ENCODE measurements around the gene TPRG1.

TPRG1 gene

DNA sequence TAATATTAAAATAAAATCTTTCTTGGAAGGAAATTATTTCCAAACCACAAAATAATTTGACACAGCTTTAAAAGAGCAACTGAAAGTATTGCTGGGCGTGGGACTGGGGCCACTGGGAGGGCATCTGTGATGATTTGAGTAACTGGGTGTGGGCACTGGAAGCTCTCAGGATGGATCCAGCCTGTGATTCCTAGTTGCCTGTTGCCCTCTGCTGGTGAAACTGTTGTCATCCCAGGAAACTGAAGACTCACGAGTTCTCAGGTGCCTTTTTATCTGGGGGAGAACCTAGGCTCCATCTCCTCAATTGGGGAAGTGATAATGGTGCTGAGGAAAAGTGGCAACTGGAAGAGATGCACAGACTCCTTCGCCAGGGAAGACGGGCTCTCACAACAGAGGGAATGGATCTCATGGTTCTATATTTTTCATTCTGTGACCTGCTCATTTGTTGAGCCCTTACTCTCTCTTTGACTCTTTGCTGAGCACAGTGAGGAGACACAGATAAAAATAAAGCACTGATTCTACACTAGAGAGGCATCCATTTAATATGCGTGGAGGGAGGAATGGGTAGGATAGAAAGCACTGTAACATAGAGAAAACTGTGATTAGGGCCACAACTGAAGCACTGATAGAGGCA lies 61.6 kb downstream of the TPRG1 start:
- DNase-seq: peak; percentile 66

GRCh38 chr3:189235214-189235613 lies 63.4 kb downstream of the TPRG1 start:
- no peak for DNase-seq

GRCh38 chr3:189236352-189236751 lies 64.6 kb downstream of the TPRG1 start:
- DNase-seq: no peak

GRCh38 chr3:189237526-189237925 lies 65.8 kb downstream of the TPRG1 start:
- no peak for DNase-seq

DNA sequence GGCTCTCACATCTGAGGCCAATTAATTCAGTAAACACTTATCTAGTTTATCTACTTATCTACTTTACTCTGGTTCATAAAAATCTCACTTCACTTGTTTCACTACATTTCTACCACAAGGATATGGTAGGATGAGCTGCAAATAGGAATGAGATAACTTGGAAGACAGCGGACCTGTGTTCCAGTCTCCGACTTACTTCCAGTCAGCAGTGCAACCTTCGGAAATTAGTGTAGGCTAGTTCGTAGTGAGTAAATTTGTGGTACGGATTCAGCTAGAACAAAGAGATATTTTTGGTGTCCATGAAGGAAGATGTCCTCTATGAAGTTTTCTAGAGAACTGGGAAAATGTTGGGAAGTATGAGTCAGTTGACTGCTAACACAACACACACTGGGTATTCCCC lies 66.3 kb downstream of the TPRG1 start:
- DNase-seq: no peak

DNA sequence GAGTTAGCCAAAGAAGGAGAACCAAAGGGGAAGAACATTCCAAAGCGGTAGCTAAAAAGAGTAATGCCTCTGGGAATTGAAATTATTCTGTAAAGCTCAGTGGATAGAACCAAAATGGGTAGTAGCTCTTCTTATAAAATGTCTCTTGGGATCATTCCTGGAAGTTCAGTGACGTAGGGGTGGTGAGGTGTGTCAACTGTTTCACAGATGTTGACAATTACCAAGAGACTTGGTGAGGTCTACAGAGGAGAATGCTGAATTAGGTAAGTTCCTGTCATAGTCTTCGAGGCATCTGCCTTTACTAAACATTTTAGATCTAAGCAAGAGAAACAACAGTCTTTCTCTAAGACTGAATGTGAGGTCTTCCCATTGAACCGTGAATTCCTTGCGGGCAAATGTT lies 67.8 kb downstream of the TPRG1 start:
- DNase-seq: no peak

DNA sequence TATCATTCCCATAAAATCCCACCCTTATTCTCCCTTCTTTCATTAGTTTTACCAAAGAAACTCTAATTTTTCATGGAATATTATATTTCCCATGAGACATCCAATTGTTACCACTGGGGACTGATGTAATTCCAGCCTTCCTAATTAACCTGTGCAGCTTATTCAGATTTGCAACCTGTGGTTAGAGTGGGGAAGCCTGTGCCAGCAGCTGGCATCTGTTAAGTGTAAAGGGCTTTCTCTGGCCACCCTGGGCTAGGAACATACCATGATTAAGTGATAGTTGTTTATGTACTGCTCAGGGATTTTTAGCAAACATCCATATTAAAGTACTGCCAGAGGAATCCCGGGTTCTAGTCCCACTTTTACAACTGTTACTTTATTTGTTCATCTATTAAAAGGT lies 78.2 kb downstream of the TPRG1 start:
- DNase-seq: no peak

DNA sequence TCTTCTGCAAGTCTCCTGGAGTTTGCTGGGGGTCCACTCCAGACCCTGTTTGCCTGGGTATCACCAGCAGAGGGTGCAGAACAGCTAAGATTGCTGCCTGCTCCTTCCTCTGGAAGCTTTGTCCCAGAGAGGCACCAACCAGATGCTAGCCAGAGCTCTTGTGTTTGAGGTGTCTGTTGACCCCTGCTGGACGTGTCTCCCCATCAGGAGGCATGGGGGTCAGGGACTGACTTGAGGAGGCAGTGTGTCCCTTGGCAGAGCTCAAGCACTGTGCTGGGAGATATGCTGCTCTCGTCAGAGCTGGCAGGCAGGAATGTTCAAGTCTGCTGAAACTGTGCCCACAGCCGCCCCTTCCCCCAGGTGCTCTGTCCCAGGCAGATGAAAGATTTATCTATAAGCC lies 86.5 kb downstream of the TPRG1 start:
- no peak for DNase-seq

DNA sequence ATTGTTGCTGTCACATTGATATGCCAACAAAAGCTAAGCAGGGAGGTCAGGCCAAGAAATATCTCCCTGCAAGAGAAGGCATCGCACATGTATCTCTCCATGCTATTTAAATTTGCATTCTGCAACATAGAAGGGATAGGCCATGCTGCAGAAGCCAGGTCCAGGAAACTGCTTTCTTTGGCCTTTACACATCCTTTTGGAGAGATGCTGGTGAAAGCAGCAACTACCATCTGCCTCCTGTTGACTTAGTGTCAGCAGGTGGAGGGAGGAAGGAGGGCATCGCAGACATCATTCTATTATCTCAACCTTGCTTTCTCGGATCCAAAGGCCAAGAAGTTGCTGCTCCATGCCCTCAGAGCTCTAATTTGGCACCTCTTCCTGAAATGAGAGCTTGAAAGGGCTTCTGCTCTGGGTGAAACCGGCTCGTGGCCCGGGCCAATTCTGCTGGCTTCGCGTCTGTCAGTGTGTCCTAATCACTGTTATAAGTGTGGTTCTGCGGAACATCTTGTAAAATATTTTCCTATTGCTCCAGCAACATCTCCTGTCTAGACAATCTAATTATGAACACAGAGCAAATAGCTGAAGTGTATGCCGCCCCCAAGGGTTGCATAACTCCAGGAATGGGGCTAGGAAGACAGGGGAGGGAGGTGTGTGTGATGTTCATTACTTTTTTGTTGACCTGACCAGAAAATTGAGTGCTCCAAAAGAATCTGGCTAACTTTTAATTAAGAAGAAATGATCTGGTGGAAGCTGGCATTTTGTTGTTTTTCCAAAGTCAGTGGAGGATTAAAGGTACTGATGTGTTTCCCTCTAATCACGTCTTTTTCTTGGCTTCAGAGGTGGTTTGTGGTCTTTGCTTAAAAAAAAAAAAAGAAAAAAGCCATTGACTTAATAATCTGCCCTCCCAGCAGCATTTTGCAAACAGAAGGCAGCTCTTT lies 89.1 kb downstream of the TPRG1 start:
- DNase-seq: no peak

DNA sequence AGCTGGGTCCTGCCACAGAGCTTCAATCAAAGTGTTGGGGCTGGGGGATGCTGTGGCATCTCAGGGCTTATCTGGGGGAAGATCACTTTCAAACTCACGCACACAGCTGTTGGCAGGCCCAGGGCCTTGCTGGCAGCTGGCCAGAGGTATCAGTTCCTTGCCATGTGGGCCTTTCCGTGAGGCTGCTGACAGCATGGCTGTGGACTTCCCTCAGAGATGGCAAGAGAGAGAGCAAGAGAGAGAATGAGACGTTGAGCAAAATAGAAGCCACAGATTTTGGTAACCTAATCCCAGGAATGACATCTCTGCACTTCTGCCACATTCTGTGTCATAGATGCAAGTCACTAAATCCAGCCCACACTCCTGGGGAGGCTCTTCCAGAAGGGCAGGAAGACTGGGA lies 91.0 kb downstream of the TPRG1 start:
- no peak for DNase-seq

DNA sequence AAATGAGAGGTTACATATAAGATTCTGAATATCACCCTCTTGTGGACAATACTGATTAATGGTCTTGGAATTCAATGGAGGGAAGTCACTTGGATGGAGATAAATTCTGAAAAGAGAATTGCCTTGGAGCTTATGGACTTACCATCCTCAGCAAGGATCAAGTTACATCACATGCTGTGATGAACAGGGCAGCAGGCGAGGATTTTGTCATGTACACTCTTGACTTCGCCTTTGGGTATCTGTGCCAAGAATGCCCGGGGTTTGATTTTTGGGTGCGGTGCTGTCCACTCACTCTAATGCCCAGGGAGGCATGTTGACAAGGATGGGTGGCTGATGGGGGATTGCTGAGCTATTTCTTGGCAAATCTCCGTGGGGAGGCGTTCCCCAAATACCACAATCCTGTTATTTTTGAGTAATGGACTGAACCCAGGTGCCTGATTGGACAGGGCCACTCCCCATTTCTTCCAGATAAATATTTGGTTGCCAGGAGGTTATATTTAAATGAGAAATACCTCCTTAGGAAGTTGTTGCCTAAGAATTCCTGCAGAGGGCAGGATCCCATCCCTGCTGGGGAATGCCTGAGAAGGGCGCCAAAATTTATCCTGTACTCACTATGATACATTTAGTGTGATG lies 96.3 kb downstream of the TPRG1 start:
- no peak for DNase-seq

- no peak for DNase-seq
Observed at GRCh38 chr3:189269365-189269764, 97.6 kb downstream of the TPRG1 start.

DNA sequence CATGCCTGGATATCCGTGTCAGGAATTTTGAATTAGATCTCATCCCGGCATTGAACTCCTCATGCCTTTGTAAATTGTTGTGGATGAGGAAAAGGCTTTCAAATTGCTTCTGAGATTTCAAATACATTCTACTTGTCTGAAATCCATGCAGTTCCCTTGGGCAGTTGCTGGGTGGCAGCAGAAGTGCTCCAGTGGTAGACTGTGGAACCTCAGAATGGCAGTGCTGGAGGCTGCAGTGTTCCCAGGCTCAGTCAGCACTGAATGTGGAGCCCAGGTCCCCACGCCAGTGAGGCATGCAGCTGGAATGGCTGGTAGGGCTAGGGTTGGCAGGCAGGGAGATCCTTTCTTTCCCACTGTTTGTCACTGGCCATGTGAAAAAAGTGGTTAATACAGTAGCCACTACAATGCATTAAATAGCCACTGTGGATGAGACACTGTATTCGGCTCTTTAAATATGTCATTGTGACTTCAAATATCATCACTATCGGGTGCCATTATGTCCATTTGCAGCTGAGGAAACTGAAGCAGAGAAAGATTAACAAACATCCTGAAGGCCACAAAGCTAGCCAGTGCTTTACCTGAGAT lies 98.6 kb downstream of the TPRG1 start:
- no peak for DNase-seq

- DNase-seq: no peak
Observed at GRCh38 chr3:189272500-189273119, 100.8 kb downstream of the TPRG1 start.

GRCh38 chr3:189273736-189274135 lies 102.0 kb downstream of the TPRG1 start:
- no peak for DNase-seq

DNA sequence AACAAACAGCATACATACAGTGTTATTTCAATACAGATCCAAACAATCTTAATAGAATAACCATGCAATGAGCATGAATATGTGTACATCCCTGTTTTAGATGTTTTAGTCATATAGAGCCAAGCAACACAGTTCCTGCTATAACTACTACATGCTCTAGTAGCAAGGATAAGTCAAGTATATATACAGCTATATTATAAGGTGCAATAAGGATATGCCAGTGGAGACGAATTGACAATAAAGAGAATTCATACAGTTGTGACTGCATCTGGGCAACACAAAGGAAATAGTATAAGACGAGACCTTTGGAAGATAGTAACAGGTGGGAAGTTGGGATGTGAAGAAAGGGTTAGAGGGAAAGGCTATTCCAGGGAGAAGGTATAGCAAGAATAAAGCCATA lies 103.4 kb downstream of the TPRG1 start:
- no peak for DNase-seq

- no peak for DNase-seq
Observed at GRCh38 chr3:189275852-189276251, 104.1 kb downstream of the TPRG1 start.

DNA sequence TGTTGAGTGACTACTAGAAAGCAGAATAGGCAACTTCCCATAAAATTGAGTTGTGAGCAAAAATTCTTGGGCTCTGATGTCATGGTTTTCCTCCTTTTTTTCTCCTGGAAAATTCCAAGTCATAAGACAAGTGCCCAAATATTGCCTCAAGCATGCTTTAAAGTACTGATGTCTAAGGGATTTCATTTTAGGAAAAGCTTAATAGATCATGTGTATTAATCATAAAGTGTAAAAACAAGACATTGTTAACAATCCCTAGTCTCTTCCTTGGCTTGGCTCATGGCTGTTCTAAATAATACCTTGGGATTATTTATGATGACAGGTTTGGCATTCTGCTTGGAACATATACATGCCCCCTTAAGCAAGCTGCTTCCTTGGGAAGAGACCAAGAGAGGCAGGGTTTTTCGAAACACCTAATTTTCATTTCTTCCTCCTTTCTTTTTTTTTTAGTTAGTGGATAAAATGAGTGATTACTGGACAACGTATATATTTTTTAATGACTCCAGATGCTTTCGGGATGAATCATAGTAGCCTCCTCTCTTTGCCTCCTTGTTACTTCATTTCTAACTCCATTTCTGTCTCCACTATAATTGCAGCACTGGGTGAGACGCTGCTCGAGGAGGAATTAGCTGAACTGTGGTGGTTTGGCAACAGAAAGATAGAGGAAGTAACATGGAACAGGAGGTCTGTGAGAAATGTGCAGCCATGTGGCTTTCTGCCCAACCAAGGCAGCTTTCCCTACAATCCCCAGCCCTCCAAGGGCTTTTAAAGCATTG lies 104.9 kb downstream of the TPRG1 start:
- DNase-seq: no peak

DNA sequence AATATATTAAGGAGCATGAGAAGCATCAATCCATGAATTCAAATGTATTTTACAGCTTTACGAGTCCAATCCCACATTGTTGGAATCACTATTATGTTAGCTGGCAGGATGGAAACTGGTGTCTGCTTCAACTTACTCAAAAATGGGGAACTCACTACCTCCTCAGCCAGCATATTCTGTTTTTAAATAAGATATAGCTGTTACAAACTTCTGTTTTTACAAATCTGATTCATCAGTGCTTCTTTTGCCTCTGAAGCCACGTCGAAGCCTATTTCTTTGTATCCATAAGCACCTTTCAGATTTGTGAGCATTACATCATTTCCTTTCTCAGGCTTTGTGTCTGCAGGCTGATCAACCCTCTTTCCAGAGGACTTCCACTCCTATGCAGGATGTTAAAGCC lies 105.9 kb downstream of the TPRG1 start:
- no peak for DNase-seq

DNA sequence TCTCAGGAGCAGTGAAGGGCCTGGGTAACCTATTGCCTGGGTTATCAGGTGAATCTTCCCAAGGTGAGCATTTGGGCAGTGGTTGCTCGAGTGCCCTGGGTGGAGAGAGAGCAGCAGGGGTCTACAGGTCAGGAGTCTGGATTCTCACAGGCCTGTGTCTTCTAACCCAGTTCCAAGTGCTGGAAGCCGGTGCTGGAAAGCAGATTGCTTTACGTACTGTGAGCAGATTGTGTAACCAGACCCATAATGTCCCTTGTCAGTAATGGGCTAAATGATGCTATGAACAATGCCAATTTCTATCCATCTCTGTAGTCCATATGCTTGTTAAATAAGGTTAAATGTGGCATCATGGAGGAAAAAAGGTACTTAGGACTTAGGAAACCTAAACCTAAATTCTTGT lies 106.5 kb downstream of the TPRG1 start:
- no peak for DNase-seq

DNA sequence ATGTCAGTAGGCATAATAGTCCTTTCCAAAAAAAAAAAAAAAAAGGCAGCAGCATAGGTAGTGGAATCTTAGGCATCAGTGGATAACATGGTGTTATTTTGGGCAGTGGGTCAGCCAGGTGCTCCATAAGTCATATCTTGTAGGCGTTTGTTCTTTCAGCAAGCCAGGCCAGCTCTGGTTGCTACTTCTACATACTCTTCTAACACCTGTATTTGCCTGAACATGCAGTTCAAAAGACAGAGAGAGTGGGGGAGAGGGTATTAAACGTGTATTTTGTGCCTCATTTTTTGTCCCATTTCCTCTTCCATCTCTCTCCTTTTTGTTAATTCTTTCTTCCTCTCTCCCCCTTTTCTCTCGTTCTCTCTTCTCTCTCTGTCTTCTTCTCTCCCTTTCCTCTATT lies 110.4 kb downstream of the TPRG1 start:
- DNase-seq: no peak

DNA sequence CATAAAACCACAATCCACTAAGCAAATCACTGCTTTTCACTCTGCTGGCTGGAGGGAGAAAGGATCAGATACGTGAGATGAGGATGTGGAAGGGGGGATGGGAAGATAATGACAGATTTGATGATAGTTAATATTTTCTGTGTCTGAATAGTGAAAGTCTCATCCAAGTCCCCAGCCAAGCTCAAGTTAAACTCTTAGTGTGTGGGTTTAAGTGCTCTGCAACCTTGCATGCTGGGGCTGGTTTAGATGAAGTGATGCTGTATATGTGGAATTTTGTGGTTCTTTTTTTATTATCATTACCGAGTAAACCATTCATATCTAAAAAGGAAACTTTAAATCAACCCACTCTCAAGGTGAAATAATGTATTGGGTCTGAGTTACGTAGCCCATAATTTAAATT lies 111.0 kb downstream of the TPRG1 start:
- DNase-seq: no peak
